K562 (cell line): ENCODE data around the gene SLA2. TPM values are rescaled to one million over a fixed set of nuclear protein-coding genes. Genes with fewer than 3 reads are reported as not detected.

Experiments used
- BDP1 ChIP-seq: IDR thresholded peaks from 3 replicates; pipeline ENCODE4 v1.6.1; 2011; ENCODE audit not compliant: insufficient read length, insufficient read depth
- CHAMP1 ChIP-seq: fragments of 450-650 bp; IDR thresholded peaks from 2 replicates; pipeline ENCODE4 v1.6.1; 2016; ENCODE audit warnings: mild to moderate bottlenecking
- CXXC5 ChIP-seq: fragments of 250-450 bp; sonication (Bioruptor Pico); IDR thresholded peaks from 2 replicates; pipeline ENCODE4 v1.8.0; 2022; ENCODE audit warnings: inconsistent platforms, mild to moderate bottlenecking, moderate library complexity
- DLX4 ChIP-seq: fragments of 250-450 bp; sonication (Bioruptor Pico); IDR thresholded peaks from 2 replicates; pipeline ENCODE4 v1.6.1; 2021; ENCODE audit warnings: mild to moderate bottlenecking
- ELK3 ChIP-seq: fragments of 450-650 bp; formaldehyde crosslinking; IDR thresholded peaks from 2 replicates; pipeline ENCODE4 v1.4.0; 2020; ENCODE audit warnings: mild to moderate bottlenecking
- FOXM1 ChIP-seq, 2 experiments: fragments of 450-650 bp in 1 of 2; sonication (generic) in 1 of 2; formaldehyde crosslinking in 1 of 2; IDR thresholded peaks; 2 replicates each; pipeline versions ENCODE4 v1.6.1 to v1.9.0; 2017 to 2022; ENCODE audit warnings: low read depth in 2 of 2, mild to moderate bottlenecking in 2 of 2, missing genetic modification reagents in 1 of 2, moderate library complexity in 1 of 2
- GATA2 ChIP-seq: sonication (generic); formaldehyde crosslinking; IDR thresholded peaks from 2 replicates; pipeline ENCODE4 v1.4.0; 2020; ENCODE audit warnings: mild to moderate bottlenecking, missing genetic modification reagents
- MEF2D ChIP-seq: conservative IDR thresholded peaks from 2 replicates; pipeline ENCODE4 v1.6.1; 2016; ENCODE audit warnings: low read depth, missing genetic modification characterization, missing compliant biosample characterization
- MNT ChIP-seq, 2 experiments: fragments of 450-650 bp; conservative IDR thresholded peaks; 2 replicates each; pipeline ENCODE4 v1.6.1; 2017; ENCODE audit warnings: mild to moderate bottlenecking in 2 of 2, moderate library complexity in 2 of 2
- MTF1 ChIP-seq: fragments of 250-450 bp; sonication (Bioruptor Pico); IDR thresholded peaks from 2 replicates; pipeline ENCODE4 v1.9.0; 2021; ENCODE audit warnings: moderate library complexity, mild to moderate bottlenecking, inconsistent platforms, borderline replicate concordance
- NFIX ChIP-seq: fragments of 250-450 bp; sonication (Bioruptor Pico); IDR thresholded peaks from 2 replicates; pipeline ENCODE4 v1.4.0; 2020; ENCODE audit warnings: low read depth, mild to moderate bottlenecking, moderate library complexity
- PCBP1 ChIP-seq: fragments of 200-400 bp; formaldehyde crosslinking; IDR thresholded peaks from 2 replicates; pipeline ENCODE4 v1.6.1; 2018; ENCODE audit warnings: mild to moderate bottlenecking, low read depth, low read length; ENCODE audit not compliant: poor library complexity, severe bottlenecking
- POLR2AphosphoS2 ChIP-seq: IDR thresholded peaks from 2 replicates; pipeline ENCODE4 v1.6.1; 2012; ENCODE audit warnings: low read length, improper control_type of control experiment
- TBP ChIP-seq: optimal IDR thresholded peaks from 2 replicates; pipeline ENCODE3; 2011; ENCODE audit warnings: low read depth, low read length, improper control_type of control experiment
- ZNF395 ChIP-seq: fragments of 200-800 bp; sonication (Bioruptor generic); IDR thresholded peaks from 2 replicates; pipeline ENCODE4 v1.6.1; 2017; ENCODE audit warnings: missing genetic modification characterization, missing compliant biosample characterization
- ZNF436 ChIP-seq: fragments of 250-450, 450-650 bp; sonication (Bioruptor Pico); formaldehyde crosslinking; IDR thresholded peaks from 2 replicates; pipeline ENCODE4 v1.7.0; 2020; ENCODE audit warnings: mild to moderate bottlenecking
- ZNF780A ChIP-seq: fragments of 250-450 bp; sonication (Bioruptor Pico); IDR thresholded peaks from 2 replicates; pipeline ENCODE4 v1.5.0; 2021; ENCODE audit warnings: mild to moderate bottlenecking
- polyA plus RNA-seq, 8 experiments: library from polyadenylated mRNA; depleted of rRNA in 4 of 8; stranded (reverse) in 5 of 8; unstranded in 3 of 8; fragments of >200 nt; fragmentation: Nextera tagmentation in 2 of 8; fragmentation: Illumina TruSeq in 1 of 8; extraction: Ambion mirVana in 2 of 8; extraction: Trizol in 1 of 8; gene quantifications; 2 replicates each; pipeline versions ENCODE4 v1.2.1 to v1.2.3, GENCODE V29; 2011 to 2014; ENCODE audit warnings: inconsistent platforms in 1 of 8, missing spikeins in 1 of 8
- total RNA-seq, 7 experiments: library from RNA; depleted of rRNA in 6 of 7; stranded (reverse); fragments of >200 nt in 6 of 7; fragmentation: Illumina TruSeq in 2 of 7; extraction: Trizol in 2 of 7; gene quantifications; 2 replicates each; pipeline versions ENCODE4 v1.2.1 to v1.2.3, GENCODE V29; 2011 to 2021; ENCODE audit warnings: low replicate concordance in 1 of 7

The SLA2 gene
- total and polyA plus RNA-seq, 9 of the 15 experiments (the other 6 are each of a cell fraction or from before 2014, with no cell fraction given) = 0.07 TPM; not detected in 7

GRCh38 chr20:36573103-36573797 lies 72.7 kb downstream of the SLA2 start, which contains the start of gene TGIF2 (continued):
- TF ChIP-seq DLX4 (CRISPR knock-in tag) (no peak), GATA2 (no peak), ZNF395 (peak; percentile 21; the same call in 1 of the 2 replicates), MEF2D (0 out of 2 replicates have a peak, but pooled peaks have one; percentile 46), POLR2AphosphoS2 (no peak), FOXM1 (IDR thresholded peaks at IDR 0.05; ENCODE audit: low read depth) (no peak), FOXM1 (CRISPR knock-in tag; IDR thresholded peaks at IDR 0.05; ENCODE audit: low read depth) (no peak), ELK3 (CRISPR knock-in tag) (no peak), BDP1 (no peak), CXXC5 (CRISPR knock-in tag) (peak; percentile 70), MTF1 (CRISPR knock-in tag) (no peak), PCBP1 (no peak), NFIX (CRISPR knock-in tag) (no peak), ZNF436 (CRISPR knock-in tag) (no peak), CHAMP1 (no peak), MNT (conservative IDR thresholded peaks at IDR 0.05) (peak in 1 of 2 experiments; percentile 47; a peak in 1 of 4 replicates), ZNF780A (CRISPR knock-in tag) (no peak), TBP (peak; percentile 57)
